ENCODE data around the gene DAB1.

Gene DAB1

GRCh38 chr1:57327946-57328345, 95.9 kb downstream of the DAB1 start:
- Histone ChIP-seq H3K4me1 (ENCODE audit: insufficient read depth, low read length, severe bottlenecking) (no peaks in the 10 kb centered on the region), H3K4me3 (ENCODE audit: low read depth, low read length, poor library complexity, severe bottlenecking) (no peak overlapping the region), H3K79me2 (ENCODE audit: insufficient read depth, low read length) (no peaks in the 10 kb centered on the region), H3K9ac (ENCODE audit: low read length) (no peak overlapping the region), H2AFZ (ENCODE audit: low read length) (no peak overlapping the region), H3K9me3 (ENCODE audit: low read length) (no peaks in the 10 kb centered on the region), H3K36me3 (ENCODE audit: insufficient read depth, low read length) (no peaks in the 10 kb centered on the region), H3K4me2 (ENCODE audit: low read length) (no peak overlapping the region), H3K27ac (ENCODE audit: low read depth, low read length, poor library complexity, severe bottlenecking) (no peak overlapping the region), H3K9me2 (ENCODE audit: low read depth, low read length) (no peaks in the 10 kb centered on the region), H3K27me3 (ENCODE audit: insufficient read depth, low read length) (no peaks in the 10 kb centered on the region), H4K20me1 (ENCODE audit: insufficient read depth, low read length) (no peaks in the 10 kb centered on the region), H3F3A (ENCODE audit: insufficient read depth, low read length) (no peaks in the 10 kb centered on the region)
- no peak for TF ChIP-seq CTCF (IDR thresholded peaks at IDR 0.05; ENCODE audit: low read length)

GRCh38 chr1:57327336-57327735, 96.5 kb downstream of the DAB1 start:
- H3K4me2 ChIP-seq (ENCODE audit: low read length), result no peak overlapping the region
- no peaks in the 10 kb centered on the region for H4K20me1 ChIP-seq (ENCODE audit: insufficient read depth, low read length)
- no peak overlapping the region for H3K27ac ChIP-seq (ENCODE audit: low read depth, low read length, poor library complexity, severe bottlenecking)
- H3F3A ChIP-seq (ENCODE audit: insufficient read depth, low read length), result no peaks in the 10 kb centered on the region
- TF ChIP-seq EZH2 (IDR thresholded peaks at IDR 0.05; ENCODE audit: borderline replicate concordance, low read length) (no peak), CTCF (IDR thresholded peaks at IDR 0.05; ENCODE audit: low read length) (no peak)
- H3K9me3 ChIP-seq (ENCODE audit: low read length), result no peaks in the 10 kb centered on the region
- H3K9me2 ChIP-seq (ENCODE audit: low read depth, low read length), result no peaks in the 10 kb centered on the region
- H3K27me3 ChIP-seq (ENCODE audit: insufficient read depth, low read length), result no peaks in the 10 kb centered on the region
- H3K36me3 ChIP-seq (ENCODE audit: insufficient read depth, low read length), result no peaks in the 10 kb centered on the region
- H3K4me3 ChIP-seq (ENCODE audit: low read depth, low read length, poor library complexity, severe bottlenecking), result no peak overlapping the region
- no peaks in the 10 kb centered on the region for H3K79me2 ChIP-seq (ENCODE audit: insufficient read depth, low read length)
- H2AFZ ChIP-seq (ENCODE audit: low read length), result no peak overlapping the region
- H3K9ac ChIP-seq (ENCODE audit: low read length), result no peak overlapping the region
- H3K4me1 ChIP-seq (ENCODE audit: insufficient read depth, low read length, severe bottlenecking), result no peaks in the 10 kb centered on the region

- Histone ChIP-seq H3K9me3 (ENCODE audit: low read length) (no peaks in the 10 kb centered on the region), H3K4me2 (ENCODE audit: low read length) (no peak overlapping the region), H3K79me2 (ENCODE audit: insufficient read depth, low read length) (no peaks in the 10 kb centered on the region)
Measured at GRCh38 chr1:57325536-57325935, 98.3 kb downstream of the DAB1 start.

More at GRCh38 chr1:57325536-57325935, 98.3 kb downstream of the DAB1 start:
- Histone ChIP-seq H3K27ac (ENCODE audit: low read depth, low read length, poor library complexity, severe bottlenecking) (no peak overlapping the region), H3K4me3 (ENCODE audit: low read depth, low read length, poor library complexity, severe bottlenecking) (no peak overlapping the region), H3K9me2 (ENCODE audit: low read depth, low read length) (no peaks in the 10 kb centered on the region), H3K4me1 (ENCODE audit: insufficient read depth, low read length, severe bottlenecking) (no peaks in the 10 kb centered on the region), H3F3A (ENCODE audit: insufficient read depth, low read length) (no peaks in the 10 kb centered on the region), H3K9ac (ENCODE audit: low read length) (no peak overlapping the region), H3K27me3 (ENCODE audit: insufficient read depth, low read length) (no peaks in the 10 kb centered on the region), H3K36me3 (ENCODE audit: insufficient read depth, low read length) (no peaks in the 10 kb centered on the region), H2AFZ (ENCODE audit: low read length) (no peak overlapping the region), H4K20me1 (ENCODE audit: insufficient read depth, low read length) (no peaks in the 10 kb centered on the region)
- TF ChIP-seq EZH2 (IDR thresholded peaks at IDR 0.05; ENCODE audit: borderline replicate concordance, low read length) (no peak), CTCF (IDR thresholded peaks at IDR 0.05; ENCODE audit: low read length) (no peak)

All from OCI-LY1 (cell line).